Right lobe of liver (tissue), 6 donors: ENCODE results near the gene KCNJ8. TPM values are rescaled to one million over a fixed set of nuclear protein-coding genes. Genes with fewer than 3 reads are reported as not detected.
A peak's percentile ranks its signal among the peaks of the same experiment; 100 is the strongest.

Source experiments
- ATAC-seq, 4 donors: fragments of 200-7000 bp; cut with Tn5 transposase; one replicate each; pipeline ENCODE4 v1.9.1; 2020; ENCODE audit warnings: mild to moderate bottlenecking in 4 of 4, moderate library complexity in 4 of 4
- DNase-seq, 3 donors: peaks; one replicate each; pipeline ENCODE4 v3.0.0-alpha.2; 2020
- H3K27ac ChIP-seq, 3 donors: fragments of 200-600 bp; one replicate each; pipeline ENCODE4 v1.8.0; 2022
- H3K27me3 ChIP-seq, 2 donors: fragments of 200-600 bp; one replicate each; pipeline ENCODE4 v1.8.0; 2022
- H3K36me3 ChIP-seq, 4 donors: fragments of 200-600 bp; sonication (generic) in 1 of 4; one replicate each; pipeline versions ENCODE4 v1.5.1 to v1.8.0; 2017 to 2022; ENCODE audit warnings: control low read depth in 1 of 4
- H3K4me1 ChIP-seq, 4 donors: fragments of 200-600 bp; sonication (generic) in 1 of 4; one replicate each; pipeline versions ENCODE4 v1.5.1 to v1.8.0; 2017 to 2022; ENCODE audit warnings: control low read depth in 1 of 4
- H3K4me3 ChIP-seq, 3 donors: fragments of 200-600 bp; one replicate each; pipeline ENCODE4 v1.8.0; 2022
- H3K9me3 ChIP-seq, 4 donors: fragments of 200-600 bp; sonication (generic) in 1 of 4; one replicate each; pipeline versions ENCODE4 v1.5.1 to v1.8.0; 2017 to 2022; ENCODE audit warnings: control low read depth in 1 of 4
- CTCF ChIP-seq, 4 donors: fragments of 200-600 bp in 3 of 4; fragments of 450-650 bp in 1 of 4; IDR thresholded peaks; one replicate each; pipeline versions ENCODE4 v1.5.1 to v1.8.0; 2016 to 2022; ENCODE audit warnings: antibody characterized with exemption in 4 of 4, mild to moderate bottlenecking in 2 of 4
- POLR2A ChIP-seq: fragments of 450-650 bp; IDR thresholded peaks from one replicate; pipeline ENCODE4 v1.6.1; 2017; ENCODE audit warnings: antibody characterized with exemption, mild to moderate bottlenecking
- WGBS: methylation state at CpG from one replicate; pipeline ENCODE4 v1.1.6; 2018; ENCODE audit warnings: low coverage, low lambda C conversion rate; ENCODE audit not compliant: insufficient coverage; ENCODE audit errors: missing lambda C conversion rate; 5-methylcytosine and 5-hydroxymethylcytosine counted together
- intact Hi-C, 2 donors: fragments of 100-400 bp; cut with DNase I; formaldehyde crosslinking; loops; one replicate each; pipeline versions ENCODE4 v1.11.2 to v1.14.1; 2022
- total RNA-seq, 6 experiments: library from RNA; depleted of rRNA in 2 of 6; stranded (reverse); fragments of >200 nt in 2 of 6; fragmentation: NEBNext Ultra II Directional in 3 of 6; extraction: Animal tissue kit (Norgen Biotek cat#: 25700) in 3 of 6; gene quantifications; one replicate each; pipeline versions ENCODE4 v1.1.0 to v1.2.4, GENCODE V29; 2016 to 2023
- donor health status: DM: no; HTN: yes; CAD: no.
- donor health status: DM: no; HTN: no; CAD: no.
- donor health status: DM: no; HTN: no; CAD: no.
- donor health status: DM: no; HTN: yes; CAD: no.
- donor health status: DM: no; HTN: yes; CAD: no.

Gene KCNJ8
- total RNA-seq, 6 experiments from 2014 or later, result 9.1 to 37.5 (median 25.4) TPM

DNA sequence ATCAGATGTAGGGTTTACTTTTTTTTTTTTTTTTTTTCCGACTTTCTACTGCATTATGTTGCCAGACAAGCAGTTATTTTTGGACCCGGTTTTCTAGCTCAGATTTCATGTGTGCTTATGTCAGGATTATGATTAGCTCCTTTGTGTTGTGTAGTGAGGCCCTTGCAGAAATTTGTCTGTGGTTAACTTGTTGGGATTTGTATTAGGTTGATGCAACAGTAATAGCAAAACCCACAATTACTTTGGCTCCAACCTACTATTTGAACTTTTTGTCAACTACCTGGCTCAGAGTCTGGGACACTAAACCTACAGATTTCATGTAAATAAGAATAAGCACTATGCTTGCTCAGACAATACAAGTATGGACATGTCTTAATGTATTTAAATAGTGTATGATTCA is 44.1 kb upstream of the KCNJ8 start:
- intact Hi-C loops, result no loop called here
- 22% methylated on average over 2 of the region's 2 CpGs for WGBS
- Histone ChIP-seq H3K4me3 (no peak overlapping the region), H3K27me3 (no peaks in the 10 kb centered on the region), H3K27ac (peak overlapping the region; percentile 22 to 81 (median 77)), H3K9me3 (no peaks in the 10 kb centered on the region), H3K36me3 (no peaks in the 10 kb centered on the region), H3K4me1 (peaks cover 0 to 53% (median 21%) of the 10 kb centered on the region in 4 donors)
- TF ChIP-seq CTCF (IDR thresholded peaks at IDR 0.05) (no peak), POLR2A (no peak)
- peak; percentile 11 to 34 (median 24) for ATAC-seq
- DNase-seq, result no peak

DNA sequence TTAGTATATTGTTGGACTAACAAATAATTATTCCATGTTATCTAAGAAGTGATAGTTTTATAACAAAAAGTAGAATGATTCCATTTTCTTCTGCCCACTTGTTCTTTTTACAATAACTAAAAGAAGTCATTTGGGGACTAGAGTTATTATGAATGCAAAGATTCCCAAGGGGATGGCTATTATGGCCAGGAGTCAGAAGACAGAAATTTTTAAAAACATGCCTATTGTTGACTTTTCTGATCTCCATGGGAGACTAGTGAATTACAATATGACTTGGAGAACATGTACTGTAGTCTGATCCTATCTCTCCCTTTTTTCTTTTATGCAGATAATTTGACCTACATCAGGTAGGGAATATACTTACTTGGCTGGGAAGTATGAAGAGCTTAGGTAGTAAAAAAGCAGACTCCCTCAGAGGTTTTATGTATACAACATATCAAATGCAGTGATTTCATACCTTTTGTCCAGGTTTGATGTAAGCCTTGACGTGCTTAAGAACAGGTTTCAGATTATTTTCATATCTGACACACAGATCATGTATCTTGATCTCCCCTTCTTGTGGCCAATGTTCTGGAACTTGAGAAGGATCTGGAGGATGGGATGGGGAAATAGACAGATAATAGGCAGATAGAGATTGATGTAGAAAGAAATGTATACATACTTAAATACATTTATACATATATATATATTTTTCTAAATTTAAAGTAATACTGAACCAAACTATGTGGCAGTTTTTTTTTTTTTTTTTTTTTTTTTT is 41.0 kb upstream of the KCNJ8 start:
- DNase-seq (no peak), ATAC-seq (no peak)
- Histone ChIP-seq H3K4me3 (no peak overlapping the region), H3K27ac (peak overlapping the region in 2 of 3 donors; percentile 75 to 86), H3K4me1 (peaks cover 0 to 46% (median 20%) of the 10 kb centered on the region in 4 donors), H3K27me3 (no peaks in the 10 kb centered on the region), H3K36me3 (no peaks in the 10 kb centered on the region), H3K9me3 (no peaks in the 10 kb centered on the region)
- TF ChIP-seq CTCF (IDR thresholded peaks at IDR 0.05) (no peak), POLR2A (no peak)
- intact Hi-C loops, result no loop called here
- 75% methylated on average over 1 of the region's 1 CpG for WGBS

- H3K4me3 ChIP-seq, result no peak overlapping the region
- peak; percentile 21 to 75 (median 66) for ATAC-seq
- no peak for TF ChIP-seq POLR2A
- no peak for TF ChIP-seq CTCF (IDR thresholded peaks at IDR 0.05)
- WGBS, result 30% methylated on average over 3 of the region's 3 CpGs
- H3K4me1 ChIP-seq, result peaks cover 0 to 40% (median 17%) of the 10 kb centered on the region in 4 donors
- no peaks in the 10 kb centered on the region for H3K27me3 ChIP-seq
- peak in 2 of 3 donors; percentile 50 to 51 for DNase-seq
- no peaks in the 10 kb centered on the region for H3K9me3 ChIP-seq
- H3K27ac ChIP-seq, result peak overlapping the region in 2 of 3 donors; percentile 75 to 86
- intact Hi-C loops, result no loop called here
- no peaks in the 10 kb centered on the region for H3K36me3 ChIP-seq
Measured at GRCh38 chr12:21814814-21815213, 40.3 kb upstream of the KCNJ8 start.

- Histone ChIP-seq H3K27ac (peak overlapping the region; percentile 14 to 86 (median 75)), H3K36me3 (no peaks in the 10 kb centered on the region), H3K9me3 (no peaks in the 10 kb centered on the region), H3K4me3 (no peak overlapping the region), H3K27me3 (no peaks in the 10 kb centered on the region), H3K4me1 (peaks cover 0 to 35% (median 14%) of the 10 kb centered on the region in 4 donors)
- intact Hi-C loops, result no loop called here
- ATAC-seq (peak; percentile 66 to 81 (median 76)), DNase-seq (no peak)
- WGBS, result 33% methylated on average over 2 of the region's 2 CpGs
- no peak for TF ChIP-seq CTCF (IDR thresholded peaks at IDR 0.05)
- TF ChIP-seq POLR2A, result no peak
Measured at GRCh38 chr12:21814327-21814726, 39.8 kb upstream of the KCNJ8 start.
